Panc1 (cell line): Measurements from ENCODE around the gene DNAL1. TPM values are rescaled to one million over a fixed set of nuclear protein-coding genes. Genes with fewer than 3 reads are reported as not detected.

Experiments used
- ATAC-seq: fragments of 200-7000 bp; cut with Tn5 transposase; 2 replicates; pipeline ENCODE4 v1.9.1; 2020; ENCODE audit warnings: mild to moderate bottlenecking, moderate library complexity
- BruUV-seq: library from RNA; stranded (reverse); fragments of 400-500 nt; replicated peaks from 2 replicates; lab custom pipeline; 2021; lab: Mats Ljungman, UMichigan
- CTCF ChIA-PET: fragments of 300-600 bp; sonication (Branson Sonifier 250); formaldehyde crosslinking; loops from one replicate; lab custom pipeline; 2022; ENCODE audit warnings: antibody characterized with exemption; lab: Charles Lee
- POLR2A ChIA-PET: fragments of 300-600 bp; sonication (Branson Sonifier 250); formaldehyde crosslinking; loops from one replicate; lab custom pipeline; 2022; ENCODE audit warnings: antibody characterized with exemption; lab: Charles Lee
- DNase-seq: peaks from one replicate; pipeline ENCODE4 v3.0.0-alpha.2; 2010; ENCODE audit warnings: low read depth, low spot score
- H3K27ac ChIP-seq: 2 replicates; pipeline ENCODE4 v1.5.1; 2011; ENCODE audit warnings: mild to moderate bottlenecking, low read length, inconsistent platforms
- H3K27me3 ChIP-seq: fragments of 200-500 bp; sonication (Bioruptor generic); 2 replicates; pipeline ENCODE4 v1.6.0; 2014; ENCODE audit warnings: low read length, inconsistent platforms; ENCODE audit not compliant: control insufficient read depth, insufficient read depth
- H3K36me3 ChIP-seq: fragments of 200-500 bp; sonication (Bioruptor generic); 2 replicates; pipeline ENCODE4 v1.5.1; 2014; ENCODE audit warnings: inconsistent platforms, mild to moderate bottlenecking, low read length, moderate library complexity; ENCODE audit not compliant: control insufficient read depth, insufficient read depth
- H3K4me1 ChIP-seq: 2 replicates; pipeline ENCODE4 v1.5.1; 2011; ENCODE audit warnings: inconsistent platforms, mild to moderate bottlenecking, low read length, moderate library complexity; ENCODE audit not compliant: control insufficient read depth, insufficient read depth
- H3K4me3 ChIP-seq, 2 experiments: 2 replicates each; pipeline ENCODE4 v1.5.1; 2011 to 2012; ENCODE audit warnings: low read depth in 2 of 2, low read length in 2 of 2, mild to moderate bottlenecking in 2 of 2, inconsistent platforms in 1 of 2, moderate library complexity in 1 of 2
- H3K9me3 ChIP-seq: fragments of 200-500 bp; sonication (Bioruptor generic); 2 replicates; pipeline ENCODE4 v1.5.1; 2014; ENCODE audit warnings: low read depth, mild to moderate bottlenecking, inconsistent platforms, low read length, moderate library complexity; ENCODE audit not compliant: control insufficient read depth, insufficient read depth
- CTCF ChIP-seq: fragments of 450-650 bp; IDR thresholded peaks from 2 replicates; pipeline ENCODE4 v1.5.1; 2017; ENCODE audit warnings: mild to moderate bottlenecking
- POLR2AphosphoS5 ChIP-seq: IDR thresholded peaks from 2 replicates; pipeline ENCODE4 v1.6.1; 2012; ENCODE audit warnings: mild to moderate bottlenecking, low read depth, low read length, moderate library complexity
- SIN3A ChIP-seq: IDR thresholded peaks from 2 replicates; pipeline ENCODE4 v1.6.1; 2012; ENCODE audit warnings: low read depth, mild to moderate bottlenecking, low read length, moderate library complexity, borderline replicate concordance; ENCODE audit not compliant: insufficient read depth
- TCF7L2 ChIP-seq: IDR thresholded peaks from 2 replicates; pipeline ENCODE4 v1.6.1; 2011; ENCODE audit warnings: mild to moderate bottlenecking, low read depth, low read length, inconsistent platforms
- in situ Hi-C: cut with HindIII; loops from 2 replicates; pipeline ENCODE4 v1.10.0; 2016; ENCODE audit warnings: low sequenced_read_pairs, low pct_unique_long_range_greater_than_20kb
- intact Hi-C: fragments of 100-400 bp; cut with micrococcal nuclease; formaldehyde crosslinking; loops from one replicate; pipeline ENCODE4 v1.10.0; 2022; ENCODE audit not compliant: unreplicated experiment
- total RNA-seq: library from RNA; stranded (reverse); gene quantifications from one replicate; pipeline ENCODE4 v1.2.1, GENCODE V29; 2021; ENCODE audit not compliant: unreplicated experiment
- TF ChIP-seq, protein P1 (sequence below), 2 experiments: IDR thresholded peaks; 2 replicates each; pipeline ENCODE4 v1.6.1; 2011 to 2012; ENCODE audit warnings: low read depth in 2 of 2, control low read depth in 1 of 2, low read length in 1 of 2, mild to moderate bottlenecking in 1 of 2, moderate library complexity in 1 of 2; ENCODE audit not compliant: insufficient read depth in 1 of 2

Gene DNAL1
- total RNA-seq, 1 experiment from 2014 or later, result 15.2 TPM

DNA sequence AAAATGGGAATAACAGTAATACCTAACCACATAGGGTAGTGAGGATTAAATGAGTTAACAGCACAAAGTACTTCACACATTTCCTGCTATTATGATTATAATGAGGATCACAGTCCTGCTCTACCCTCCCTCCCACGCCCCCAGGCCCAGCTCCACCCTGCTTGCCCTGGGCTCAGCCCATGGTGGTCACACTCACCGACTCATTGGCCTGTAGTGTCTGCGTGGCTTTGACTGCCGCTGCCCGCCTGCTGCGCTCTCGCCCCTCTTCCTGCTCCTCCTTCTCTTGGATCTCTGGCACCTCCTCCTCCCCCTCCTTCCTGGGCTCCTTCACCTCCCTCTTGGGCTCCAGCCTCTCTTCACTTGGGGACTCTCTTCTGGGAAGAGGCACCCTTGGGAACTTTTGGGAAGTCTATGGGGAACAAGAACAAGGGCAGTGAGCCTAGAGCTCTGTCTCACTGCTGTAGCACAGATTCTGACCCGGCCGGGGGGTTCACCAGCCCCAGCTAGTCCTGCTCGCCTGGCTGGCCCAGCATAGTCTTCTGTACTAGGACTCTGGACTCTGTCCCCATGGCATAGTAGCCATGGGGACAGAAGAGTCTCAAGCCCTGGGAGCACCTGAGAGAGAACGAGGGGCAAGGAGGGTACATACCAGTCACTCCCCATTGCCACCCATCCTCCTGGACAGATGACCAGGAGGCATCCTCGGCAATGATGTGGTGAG, 76.5 kb downstream of the DNAL1 start:
- peaks cover 18% of the 10 kb centered on the region for H3K36me3 ChIP-seq
- no peak overlapping the region for H3K4me3 ChIP-seq
- H3K4me1 ChIP-seq, result peaks cover 31% of the 10 kb centered on the region
- ChIA-PET CTCF (no interaction called here), POLR2A (no interaction called here)
- in situ Hi-C loops (no loop called here), intact Hi-C loops (no loop called here)
- no peak overlapping the region; the same call in 1 of the 2 replicates for H3K27ac ChIP-seq
- BruUV-seq, result no TSS peak
- TF ChIP-seq CTCF (no peak), POLR2AphosphoS5 (no peak), SIN3A (no peak), TCF7L2 (no peak)
- TF ChIP-seq, protein P1, sequence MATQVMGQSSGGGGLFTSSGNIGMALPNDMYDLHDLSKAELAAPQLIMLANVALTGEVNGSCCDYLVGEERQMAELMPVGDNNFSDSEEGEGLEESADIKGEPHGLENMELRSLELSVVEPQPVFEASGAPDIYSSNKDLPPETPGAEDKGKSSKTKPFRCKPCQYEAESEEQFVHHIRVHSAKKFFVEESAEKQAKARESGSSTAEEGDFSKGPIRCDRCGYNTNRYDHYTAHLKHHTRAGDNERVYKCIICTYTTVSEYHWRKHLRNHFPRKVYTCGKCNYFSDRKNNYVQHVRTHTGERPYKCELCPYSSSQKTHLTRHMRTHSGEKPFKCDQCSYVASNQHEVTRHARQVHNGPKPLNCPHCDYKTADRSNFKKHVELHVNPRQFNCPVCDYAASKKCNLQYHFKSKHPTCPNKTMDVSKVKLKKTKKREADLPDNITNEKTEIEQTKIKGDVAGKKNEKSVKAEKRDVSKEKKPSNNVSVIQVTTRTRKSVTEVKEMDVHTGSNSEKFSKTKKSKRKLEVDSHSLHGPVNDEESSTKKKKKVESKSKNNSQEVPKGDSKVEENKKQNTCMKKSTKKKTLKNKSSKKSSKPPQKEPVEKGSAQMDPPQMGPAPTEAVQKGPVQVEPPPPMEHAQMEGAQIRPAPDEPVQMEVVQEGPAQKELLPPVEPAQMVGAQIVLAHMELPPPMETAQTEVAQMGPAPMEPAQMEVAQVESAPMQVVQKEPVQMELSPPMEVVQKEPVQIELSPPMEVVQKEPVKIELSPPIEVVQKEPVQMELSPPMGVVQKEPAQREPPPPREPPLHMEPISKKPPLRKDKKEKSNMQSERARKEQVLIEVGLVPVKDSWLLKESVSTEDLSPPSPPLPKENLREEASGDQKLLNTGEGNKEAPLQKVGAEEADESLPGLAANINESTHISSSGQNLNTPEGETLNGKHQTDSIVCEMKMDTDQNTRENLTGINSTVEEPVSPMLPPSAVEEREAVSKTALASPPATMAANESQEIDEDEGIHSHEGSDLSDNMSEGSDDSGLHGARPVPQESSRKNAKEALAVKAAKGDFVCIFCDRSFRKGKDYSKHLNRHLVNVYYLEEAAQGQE (IDR thresholded peaks at IDR 0.05; ENCODE audit: insufficient read depth in 1 of 2, low read depth in 2 of 2, low read length in 1 of 2), result no peak
- no peaks in the 10 kb centered on the region for H3K9me3 ChIP-seq
- ATAC-seq (no peak), DNase-seq (no peak)
- H3K27me3 ChIP-seq, result no peaks in the 10 kb centered on the region

DNA sequence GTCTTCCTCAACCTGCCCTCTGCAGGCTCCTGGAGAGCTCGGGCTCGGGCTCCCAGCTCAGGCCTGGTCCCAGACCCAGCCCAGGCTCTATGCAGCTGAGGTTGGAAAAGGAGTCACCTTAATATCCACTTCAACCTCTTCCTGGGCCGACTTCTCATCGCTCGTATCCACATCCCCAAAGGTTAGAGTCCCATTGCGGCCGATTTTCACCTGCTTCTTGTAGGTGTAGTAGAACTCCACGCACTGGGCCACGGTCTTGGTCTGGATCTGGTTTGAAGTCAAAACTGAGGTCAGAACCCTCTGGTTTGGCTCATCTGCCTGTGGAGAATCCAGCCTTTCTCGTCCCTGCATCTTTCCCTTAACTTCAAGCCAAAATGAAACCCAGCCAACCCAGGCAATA, 77.8 kb downstream of the DNAL1 start:
- intact Hi-C loops, result no loop called here
- Histone ChIP-seq H3K4me3 (no peak overlapping the region), H3K27ac (no peak overlapping the region), H3K36me3 (peaks cover 15% of the 10 kb centered on the region), H3K9me3 (no peaks in the 10 kb centered on the region), H3K4me1 (peaks cover 35% of the 10 kb centered on the region), H3K27me3 (no peaks in the 10 kb centered on the region)
- DNase-seq (no peak), ATAC-seq (no peak)
- TF ChIP-seq TCF7L2, result no peak
- POLR2A ChIA-PET, result no interaction called here
- in situ Hi-C loops, result no loop called here
- CTCF ChIA-PET, result no interaction called here
- BruUV-seq, result no TSS peak

GRCh38 chr14:73723406-73723796, 78.6 kb downstream of the DNAL1 start:
- TF ChIP-seq CTCF, result no peak
- TF ChIP-seq TCF7L2, result no peak
- no peak for TF ChIP-seq POLR2AphosphoS5
- no peak for TF ChIP-seq SIN3A
- TF ChIP-seq, protein P1 (IDR thresholded peaks at IDR 0.05; ENCODE audit: insufficient read depth in 1 of 2, low read depth in 2 of 2, low read length in 1 of 2), result no peak
- no peaks in the 10 kb centered on the region for H3K27me3 ChIP-seq
- H3K4me3 ChIP-seq, result no peak overlapping the region
- POLR2A ChIA-PET, result no interaction called here
- intact Hi-C loops (no loop called here), in situ Hi-C loops (no loop called here)
- no TSS peak for BruUV-seq
- H3K4me1 ChIP-seq, result peaks cover 35% of the 10 kb centered on the region
- ATAC-seq (no peak), DNase-seq (no peak)
- H3K27ac ChIP-seq, result no peak overlapping the region
- no peaks in the 10 kb centered on the region for H3K9me3 ChIP-seq
- H3K36me3 ChIP-seq, result peaks cover 16% of the 10 kb centered on the region
- CTCF ChIA-PET, result no interaction called here
